Activated CD4-positive, alpha-beta T cell treated with anti-CD3 and anti-CD28 coated beads, Interleukin-2, Interleukin-6, amounts not matched to agents 100 ng/mL and 50 ng/mL, durations not matched to agents 16 hours and 8 hours (primary cell): ENCODE measurements around the gene DCUN1D5.
A peak's percentile ranks its signal among the peaks of the same experiment; 100 is the strongest.

ENCODE experiments used
- DNase-seq: peaks from one replicate; pipeline ENCODE4 v3.0.0-alpha.2; 2020

The DCUN1D5 gene

DNA sequence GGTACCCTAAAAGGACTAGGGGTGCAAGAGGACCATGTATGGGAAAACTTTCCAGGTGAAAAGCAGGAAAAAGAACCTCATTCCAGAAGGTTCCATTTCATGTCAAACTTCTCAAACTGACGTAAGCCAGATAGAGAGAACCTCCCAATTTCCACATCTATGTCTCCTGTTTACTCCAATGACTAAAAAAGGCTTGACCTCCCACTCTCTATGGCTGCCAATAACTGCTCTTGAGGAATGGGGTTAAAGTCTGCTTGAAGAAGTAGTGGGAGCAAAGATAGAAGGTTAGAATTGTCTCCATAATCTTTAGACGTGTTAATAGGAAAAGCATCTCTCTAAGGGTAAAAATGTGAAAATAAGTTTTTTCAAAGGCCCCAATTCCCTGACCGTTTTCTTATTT lies 38.0 kb downstream of the DCUN1D5 start:
- no peak for DNase-seq

DNA sequence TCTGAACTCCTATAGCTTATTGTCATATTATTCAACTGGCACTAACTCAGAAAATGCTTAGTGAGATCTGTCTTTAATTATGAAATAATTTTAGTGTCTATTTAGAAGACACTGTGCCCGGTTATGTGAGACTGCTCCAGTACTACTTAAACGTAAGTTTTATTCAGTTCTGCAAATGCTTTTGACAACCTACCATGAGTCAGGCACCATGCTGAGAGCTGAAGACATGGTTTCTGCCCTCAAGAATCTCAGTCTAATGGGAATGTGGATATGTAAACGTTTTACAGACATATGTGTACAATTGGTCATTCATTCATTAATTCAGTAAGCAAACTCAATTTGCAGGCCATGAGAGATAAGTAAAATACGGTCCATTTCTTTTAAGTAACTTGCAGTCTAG lies 40.0 kb downstream of the DCUN1D5 start:
- DNase-seq: no peak

DNA sequence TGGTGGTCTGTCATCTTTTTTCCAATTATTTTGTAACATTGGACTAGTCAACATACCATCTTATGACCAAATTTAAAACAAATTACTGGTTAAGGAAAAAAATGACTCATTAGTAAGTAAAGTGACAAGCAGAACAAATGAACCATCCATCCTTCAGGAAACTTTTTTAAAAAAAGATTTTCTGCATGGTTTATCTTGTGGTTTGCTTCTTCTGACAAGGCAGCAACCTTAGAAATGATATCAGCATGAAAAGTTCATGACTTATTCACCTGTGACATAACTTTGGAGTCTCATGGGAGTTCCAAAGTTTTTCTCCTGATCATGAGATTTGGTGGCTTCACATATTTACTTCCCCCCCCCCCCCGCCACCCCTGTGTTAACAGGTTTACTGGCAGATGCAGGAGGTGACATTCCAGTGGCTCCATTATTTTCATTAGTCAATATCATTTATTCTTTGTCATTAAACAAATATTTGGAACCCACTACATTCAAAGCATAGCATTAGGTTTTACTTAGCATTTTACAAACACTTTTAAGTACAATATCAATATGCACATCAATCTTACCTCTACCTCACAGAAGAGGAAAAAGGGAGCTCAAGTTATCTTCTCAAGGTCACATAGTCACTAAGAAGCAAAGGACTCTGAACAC lies 40.7 kb downstream of the DCUN1D5 start:
- no peak for DNase-seq

GRCh38 chr11:103050351-103050750 lies 41.6 kb downstream of the DCUN1D5 start:
- no peak for DNase-seq

DNA sequence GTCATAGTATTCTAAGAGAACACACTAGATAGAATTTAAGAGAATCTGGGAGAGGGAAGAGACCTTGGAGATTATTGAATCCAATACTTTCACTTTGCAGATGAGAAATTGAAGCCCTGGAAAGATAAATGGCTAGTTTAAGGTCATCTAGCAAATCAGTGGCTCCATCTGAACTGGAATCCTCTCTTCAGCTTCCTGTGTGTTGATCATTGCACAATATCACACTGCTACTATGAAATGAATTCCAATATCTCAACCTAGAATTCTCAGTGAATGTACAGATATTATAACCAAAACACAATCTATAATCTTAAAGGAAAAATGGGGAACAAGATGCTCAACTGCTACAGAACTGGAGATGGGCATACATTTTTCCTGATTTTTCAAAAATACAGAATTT lies 44.1 kb downstream of the DCUN1D5 start:
- DNase-seq: no peak

GRCh38 chr11:103043826-103044678 lies 47.9 kb downstream of the DCUN1D5 start:
- DNase-seq: no peak

- DNase-seq: no peak
Observed at GRCh38 chr11:103042161-103042560, 49.8 kb downstream of the DCUN1D5 start.

DNA sequence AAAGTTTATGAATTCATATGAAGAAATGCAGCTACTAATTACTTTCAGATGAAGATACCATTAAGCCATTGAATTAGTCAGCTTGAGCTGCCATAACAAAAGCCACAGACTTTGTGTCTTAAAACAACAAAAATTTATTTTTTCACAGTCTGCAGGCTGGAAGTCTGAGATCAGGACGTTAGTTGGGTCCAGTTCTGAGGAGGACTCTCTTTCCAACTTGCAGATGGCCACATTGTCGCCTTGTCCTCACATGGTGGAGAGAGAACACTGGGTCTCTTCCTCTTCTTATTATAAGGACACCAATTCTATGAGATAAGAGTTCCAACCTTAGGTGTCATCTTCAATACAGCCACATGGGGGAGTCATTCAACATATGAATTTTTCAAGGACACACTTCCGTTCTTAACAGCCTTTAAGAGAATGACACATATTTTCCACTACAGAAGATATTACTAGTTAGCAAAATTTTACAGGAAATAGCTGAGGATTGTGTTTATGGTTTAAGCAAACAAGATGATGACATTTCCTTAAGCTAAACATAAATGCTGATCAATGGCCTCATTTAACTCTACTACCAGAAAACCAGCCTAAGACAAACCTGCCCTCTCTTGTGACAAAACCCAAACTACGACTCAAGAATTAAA lies 56.0 kb downstream of the DCUN1D5 start:
- peak; percentile 83 for DNase-seq

- DNase-seq: no peak
Observed at GRCh38 chr11:103035216-103035615, 56.7 kb downstream of the DCUN1D5 start.

GRCh38 chr11:103031834-103032233 lies 60.1 kb downstream of the DCUN1D5 start:
- DNase-seq: no peak

GRCh38 chr11:103029401-103029800 lies 62.6 kb downstream of the DCUN1D5 start:
- no peak for DNase-seq

- peak; percentile 80 for DNase-seq
Observed at GRCh38 chr11:103028304-103029020, 63.5 kb downstream of the DCUN1D5 start.

GRCh38 chr11:103024086-103024485 lies 67.9 kb downstream of the DCUN1D5 start:
- no peak for DNase-seq

DNA sequence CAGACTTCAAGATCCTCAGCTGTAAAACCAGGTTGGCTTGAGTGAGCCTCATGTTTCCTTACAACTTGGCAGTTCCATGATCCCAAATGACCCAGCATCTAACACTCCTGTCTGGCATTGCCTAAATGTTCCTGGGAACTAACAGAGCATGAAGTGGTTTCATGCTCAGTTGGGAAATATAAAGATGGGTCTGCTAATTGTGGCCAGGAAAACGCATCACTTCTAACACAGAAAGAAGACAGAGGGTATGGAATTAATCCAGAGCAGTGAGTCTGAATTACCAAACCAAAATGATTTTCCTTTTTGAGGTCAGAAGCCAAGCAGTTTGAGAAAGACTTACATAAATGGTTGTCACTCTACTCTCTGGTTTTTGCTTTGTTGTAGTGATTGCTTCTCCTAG lies 75.9 kb downstream of the DCUN1D5 start:
- no peak for DNase-seq

DNA sequence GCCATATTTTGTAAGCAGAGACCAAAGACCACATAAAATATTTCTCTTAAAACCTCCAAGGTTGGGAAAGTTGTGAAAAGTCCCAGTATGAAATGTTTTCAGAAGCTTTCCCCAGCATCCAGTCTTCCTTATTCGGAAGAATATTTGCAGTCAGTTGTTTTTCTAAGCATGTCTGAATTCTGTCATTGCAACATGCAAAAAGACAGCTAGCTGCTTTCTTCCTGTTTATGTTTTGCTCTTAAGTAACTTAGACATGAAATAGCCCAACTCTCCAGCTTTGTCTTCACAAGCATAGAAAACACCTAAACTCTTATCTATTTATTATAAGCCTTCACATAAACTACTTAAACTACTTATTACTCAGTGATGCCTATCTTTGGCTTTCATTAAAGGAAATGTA lies 78.5 kb downstream of the DCUN1D5 start:
- DNase-seq: no peak
